Right atrium auricular region (tissue), 2 donors: Measurements from ENCODE around the gene PTEN. TPM values are rescaled to one million over a fixed set of nuclear protein-coding genes. Genes with fewer than 3 reads are reported as not detected.

Experiments
- DNase-seq: peaks from one replicate; pipeline ENCODE4 v3.0.0-alpha.2; 2019; ENCODE audit warnings: low spot score
- H3K27ac ChIP-seq, 2 donors: fragments of 200-600 bp; sonication (generic); 1 replicate in 1 of 2; 2 replicates in 1 of 2; pipeline ENCODE4 v1.5.1; 2016 to 2019
- H3K27me3 ChIP-seq, 2 donors: fragments of 200-600 bp; sonication (generic); one replicate each; pipeline versions ENCODE4 v1.5.1 to v1.6.0; 2017 to 2019
- H3K36me3 ChIP-seq: fragments of 200-600 bp; sonication (generic); one replicate; pipeline ENCODE4 v1.5.1; 2016
- H3K4me1 ChIP-seq, 2 donors: fragments of 200-600 bp; sonication (generic); one replicate each; pipeline versions ENCODE4 v1.5.1 to v1.6.0; 2017 to 2019
- H3K4me3 ChIP-seq, 2 donors: fragments of 200-600 bp; sonication (generic); 1 replicate in 1 of 2; 2 replicates in 1 of 2; pipeline ENCODE4 v1.5.1; 2017 to 2019; ENCODE audit warnings: mild to moderate bottlenecking in 1 of 2, moderate library complexity in 1 of 2
- H3K9me3 ChIP-seq, 2 donors: fragments of 200-600 bp; sonication (generic); one replicate each; pipeline ENCODE4 v1.5.1; 2019
- total RNA-seq, 2 donors: library from RNA; depleted of rRNA; stranded (reverse); fragments of >200 nt; gene quantifications; one replicate each; pipeline ENCODE4 v1.1.0, GENCODE V29; 2016
- TF ChIP-seq, protein P1 (sequence below), 2 donors: fragments of 200-600 bp; sonication (generic); IDR thresholded peaks; one replicate each; pipeline ENCODE4 v1.5.1; 2019; ENCODE audit warnings: antibody characterized with exemption in 2 of 2

PTEN gene
- total RNA-seq, 2 donors from 2014 or later, result 46.5 to 55.9 TPM

DNA sequence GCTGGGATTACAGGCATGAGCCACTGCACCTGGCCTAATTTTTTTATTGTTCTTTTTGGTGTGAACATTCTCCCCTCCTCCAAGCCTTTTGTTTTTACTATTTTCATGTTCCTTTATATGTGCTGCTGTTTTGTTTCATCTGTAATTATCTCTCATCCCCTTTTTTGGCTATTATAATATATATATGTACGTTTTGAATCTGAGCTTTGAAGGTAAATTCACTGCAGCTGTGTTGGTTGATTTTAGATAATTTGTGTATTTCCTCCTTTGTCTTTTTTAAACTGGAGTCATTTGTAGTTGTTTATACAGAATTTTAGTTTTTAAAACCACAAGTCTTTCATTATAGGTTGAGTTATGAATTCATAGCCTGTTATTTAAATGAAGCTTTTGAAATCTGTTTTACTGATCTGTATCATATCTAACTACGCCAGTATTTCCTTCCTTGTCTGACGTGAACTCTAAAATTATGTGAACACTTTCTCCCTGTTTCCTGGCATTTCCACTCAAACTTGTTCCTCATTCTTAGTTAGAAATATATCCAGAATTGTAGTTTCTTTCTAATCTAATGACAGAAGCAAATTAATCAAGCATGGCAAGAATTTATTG is 54.9 kb downstream of the PTEN start:
- peaks cover 0 to 47% of the 10 kb centered on the region in 2 donors for H3K4me1 ChIP-seq
- DNase-seq, result no peak
- H3K9me3 ChIP-seq, result peaks cover 6 to 13% of the 10 kb centered on the region in 2 donors
- no peaks in the 10 kb centered on the region for H3K27me3 ChIP-seq
- no peaks in the 10 kb centered on the region for H3K36me3 ChIP-seq
- H3K27ac ChIP-seq, result peak overlapping the region; percentile 21 to 39
- TF ChIP-seq, protein P1, sequence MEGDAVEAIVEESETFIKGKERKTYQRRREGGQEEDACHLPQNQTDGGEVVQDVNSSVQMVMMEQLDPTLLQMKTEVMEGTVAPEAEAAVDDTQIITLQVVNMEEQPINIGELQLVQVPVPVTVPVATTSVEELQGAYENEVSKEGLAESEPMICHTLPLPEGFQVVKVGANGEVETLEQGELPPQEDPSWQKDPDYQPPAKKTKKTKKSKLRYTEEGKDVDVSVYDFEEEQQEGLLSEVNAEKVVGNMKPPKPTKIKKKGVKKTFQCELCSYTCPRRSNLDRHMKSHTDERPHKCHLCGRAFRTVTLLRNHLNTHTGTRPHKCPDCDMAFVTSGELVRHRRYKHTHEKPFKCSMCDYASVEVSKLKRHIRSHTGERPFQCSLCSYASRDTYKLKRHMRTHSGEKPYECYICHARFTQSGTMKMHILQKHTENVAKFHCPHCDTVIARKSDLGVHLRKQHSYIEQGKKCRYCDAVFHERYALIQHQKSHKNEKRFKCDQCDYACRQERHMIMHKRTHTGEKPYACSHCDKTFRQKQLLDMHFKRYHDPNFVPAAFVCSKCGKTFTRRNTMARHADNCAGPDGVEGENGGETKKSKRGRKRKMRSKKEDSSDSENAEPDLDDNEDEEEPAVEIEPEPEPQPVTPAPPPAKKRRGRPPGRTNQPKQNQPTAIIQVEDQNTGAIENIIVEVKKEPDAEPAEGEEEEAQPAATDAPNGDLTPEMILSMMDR (IDR thresholded peaks at IDR 0.05), result no peak
- H3K4me3 ChIP-seq, result no peak overlapping the region

DNA sequence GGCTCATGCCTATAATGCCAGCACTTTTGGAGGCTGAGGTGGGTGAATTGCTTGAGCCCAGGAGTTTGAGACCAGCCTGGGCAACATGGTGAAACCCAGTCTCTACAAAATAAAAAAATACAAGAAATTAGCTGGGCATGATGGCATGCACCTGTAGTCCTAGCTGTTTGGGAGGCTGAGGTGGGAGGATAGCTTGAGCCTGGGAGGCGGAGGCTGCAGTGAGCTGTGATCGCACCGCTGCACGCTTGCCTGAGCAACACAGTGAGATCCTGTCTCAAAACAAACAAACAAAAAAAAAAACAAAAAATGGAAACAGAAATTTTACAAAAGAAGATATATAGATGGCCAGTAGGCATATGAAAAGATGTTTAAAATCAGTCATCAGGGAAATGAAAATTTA is 57.1 kb downstream of the PTEN start:
- no peaks in the 10 kb centered on the region for H3K36me3 ChIP-seq
- H3K27me3 ChIP-seq, result no peaks in the 10 kb centered on the region
- H3K4me1 ChIP-seq, result peaks cover 0 to 61% of the 10 kb centered on the region in 2 donors
- TF ChIP-seq, protein P1 (IDR thresholded peaks at IDR 0.05), result no peak
- no peak overlapping the region for H3K27ac ChIP-seq
- H3K4me3 ChIP-seq, result no peak overlapping the region
- H3K9me3 ChIP-seq, result no peaks in the 10 kb centered on the region
- DNase-seq, result no peak

DNA sequence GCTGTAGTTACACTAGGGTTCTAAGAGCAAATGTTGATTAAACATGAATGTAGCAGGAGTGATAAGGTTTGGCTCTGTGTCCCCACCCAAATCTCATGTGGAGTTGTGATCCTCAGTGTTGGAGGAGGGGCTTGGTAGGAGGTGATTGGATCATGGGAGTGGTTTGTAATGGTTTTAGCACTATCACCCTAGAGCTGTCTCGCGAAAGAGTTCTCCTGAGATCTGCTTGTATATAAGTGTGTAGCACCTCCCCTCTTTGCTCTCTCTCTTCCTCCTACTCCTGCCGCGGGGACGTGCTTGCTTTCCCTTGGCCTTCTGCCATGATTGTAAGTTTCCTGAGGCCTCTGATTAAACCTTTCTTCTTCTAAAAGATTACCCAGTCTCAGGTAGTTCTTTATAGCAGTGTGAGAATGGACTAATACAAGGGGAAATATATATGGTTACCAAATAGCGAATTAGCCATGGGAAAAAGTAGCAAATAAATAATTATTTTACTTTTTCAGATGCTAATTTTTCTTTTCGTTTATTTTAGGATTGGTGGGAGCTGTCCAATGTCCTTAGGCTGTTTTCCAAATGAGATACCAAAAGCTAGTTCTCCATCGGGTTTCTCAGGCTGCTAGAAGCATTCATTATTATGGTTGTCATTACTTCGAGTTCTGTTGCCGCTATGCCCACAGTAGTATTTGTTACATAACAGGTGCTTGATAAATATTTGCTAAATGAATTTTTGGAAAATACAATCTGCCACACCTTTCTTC is 58.7 kb downstream of the PTEN start:
- Histone ChIP-seq H3K4me1 (peaks cover 0 to 63% of the 10 kb centered on the region in 2 donors), H3K4me3 (no peak overlapping the region), H3K36me3 (no peaks in the 10 kb centered on the region), H3K9me3 (no peaks in the 10 kb centered on the region), H3K27me3 (no peaks in the 10 kb centered on the region), H3K27ac (no peak overlapping the region)
- DNase-seq, result no peak
- TF ChIP-seq, protein P1 (IDR thresholded peaks at IDR 0.05), result no peak

DNA sequence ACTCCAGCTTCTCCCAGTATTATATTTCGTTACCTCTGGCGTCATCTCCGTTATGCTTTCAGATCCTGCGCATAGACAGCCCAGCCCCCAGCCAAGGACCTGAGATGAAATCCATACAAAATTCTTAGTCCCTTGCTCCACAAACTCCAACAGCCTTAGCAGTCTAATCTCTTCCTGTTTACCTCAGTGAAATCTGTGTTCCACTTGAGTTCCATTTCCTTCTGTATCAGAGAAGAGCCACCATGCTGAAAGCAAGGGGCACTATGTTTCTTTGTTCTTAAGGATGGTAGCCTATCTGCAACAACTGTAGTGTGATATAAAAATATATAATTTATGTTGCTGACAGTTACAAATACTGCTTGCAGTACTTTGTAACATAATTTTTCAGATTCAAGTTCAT is 59.8 kb downstream of the PTEN start:
- no peaks in the 10 kb centered on the region for H3K36me3 ChIP-seq
- H3K4me1 ChIP-seq, result peaks cover 0 to 67% of the 10 kb centered on the region in 2 donors
- no peaks in the 10 kb centered on the region for H3K27me3 ChIP-seq
- no peak overlapping the region for H3K27ac ChIP-seq
- TF ChIP-seq, protein P1 (IDR thresholded peaks at IDR 0.05), result no peak
- no peak overlapping the region for H3K4me3 ChIP-seq
- no peaks in the 10 kb centered on the region for H3K9me3 ChIP-seq
- no peak for DNase-seq

DNA sequence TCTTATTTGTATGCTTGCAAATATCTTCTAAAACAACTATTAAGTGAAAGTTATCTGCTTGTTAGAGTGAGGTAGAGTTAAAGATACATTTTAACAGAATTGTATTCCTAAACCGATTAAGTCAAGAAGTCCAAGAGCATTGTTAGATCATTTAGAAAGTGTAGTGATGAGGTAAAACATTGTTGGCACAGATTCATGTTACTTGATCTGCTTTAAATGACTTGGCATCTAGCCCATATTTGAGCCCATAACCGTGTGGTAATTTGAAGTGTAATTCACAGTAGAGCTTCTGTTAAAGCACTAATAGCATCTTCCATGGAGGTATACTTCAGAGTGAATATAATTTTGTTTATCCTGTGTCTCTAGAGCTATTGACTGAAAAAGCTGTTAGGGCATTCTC is 62.1 kb downstream of the PTEN start:
- TF ChIP-seq, protein P1 (IDR thresholded peaks at IDR 0.05), result no peak
- H3K4me1 ChIP-seq, result peaks cover 0 to 55% of the 10 kb centered on the region in 2 donors
- H3K27ac ChIP-seq, result no peak overlapping the region

More for the DNA sequence above, 62.1 kb downstream of the PTEN start:
- no peaks in the 10 kb centered on the region for H3K27me3 ChIP-seq
- DNase-seq, result no peak
- no peaks in the 10 kb centered on the region for H3K36me3 ChIP-seq
- no peak overlapping the region for H3K4me3 ChIP-seq
- no peaks in the 10 kb centered on the region for H3K9me3 ChIP-seq
